HepG2 (cell line): Measurements from ENCODE around the gene CACNA1D. TPM values are rescaled to one million over a fixed set of nuclear protein-coding genes. Genes with fewer than 3 reads are reported as not detected.
A peak's percentile ranks its signal among the peaks of the same experiment; 100 is the strongest.

Experiments
- ATAC-seq: fragments of 200-7000 bp; cut with Tn5 transposase; 3 replicates; pipeline ENCODE4 v1.9.1; 2020; ENCODE audit warnings: mild to moderate bottlenecking, moderate library complexity
- BruUV-seq: library from RNA; stranded (reverse); fragments of 400-500 nt; replicated peaks from 2 replicates; lab custom pipeline; 2021; lab: Mats Ljungman, UMichigan
- CTCF ChIA-PET: fragments of 300-600 bp; formaldehyde crosslinking; extraction: SDS; loops from one replicate; lab custom pipeline; 2021; ENCODE audit warnings: low total read pairs, inconsistent platforms, low intra/inter-chr PET ratio; lab: Yijun Ruan, JAX
- POLR2A ChIA-PET: fragments of 350-600 bp; sonication (Branson Sonifier 250); formaldehyde crosslinking; loops from one replicate; lab custom pipeline; 2020; ENCODE audit warnings: antibody characterized with exemption, inconsistent platforms; lab: Yijun Ruan, JAX
- DNase-seq: peaks from one replicate; pipeline ENCODE4 v3.0.0-alpha.2; 2015; ENCODE audit warnings: low spot score
- FAIRE-seq: peaks from 3 replicates; lab custom pipeline; 2011; peaks lifted over from hg19 to GRCh38; lab: Jason Lieb, UNC
- H2AFZ ChIP-seq: one replicate; pipeline ENCODE4 v1.6.1; 2011; ENCODE audit warnings: low read length, inconsistent platforms
- H3K27ac ChIP-seq: fragments of 300-600 bp; 3 replicates; pipeline ENCODE4 v1.8.0; 2011; ENCODE audit warnings: mixed run types, mild to moderate bottlenecking, mixed read lengths, low read length, inconsistent platforms; ENCODE audit not compliant: insufficient read depth; ENCODE audit errors: extremely low read length
- H3K27me3 ChIP-seq, 2 experiments: fragments of 200-600 bp in 1 of 2; 2 replicates in 1 of 2; 3 replicates in 1 of 2; pipeline versions ENCODE4 v1.6.0 to v1.8.0; 2011; ENCODE audit warnings: low read length in 2 of 2, mild to moderate bottlenecking in 2 of 2, moderate library complexity in 2 of 2, inconsistent platforms in 1 of 2; ENCODE audit not compliant: insufficient read depth in 2 of 2, control insufficient read depth in 1 of 2
- H3K36me3 ChIP-seq, 2 experiments: fragments of 200-600 bp in 1 of 2; replicated peaks in 1 of 2; 2 replicates in 1 of 2; 3 replicates in 1 of 2; pipeline versions ENCODE4 v1.5.1 to v1.8.0; 2011; ENCODE audit warnings: low read length in 2 of 2, inconsistent platforms in 1 of 2; ENCODE audit not compliant: insufficient read depth in 2 of 2, control insufficient read depth in 1 of 2
- H3K4me1 ChIP-seq: 2 replicates; pipeline ENCODE4 v1.5.1; 2012; ENCODE audit warnings: low read length, inconsistent platforms; ENCODE audit not compliant: insufficient read depth
- H3K4me2 ChIP-seq: 2 replicates; pipeline ENCODE4 v1.6.0; 2011; ENCODE audit warnings: low read depth, low read length, inconsistent platforms
- H3K4me3 ChIP-seq, 3 experiments: fragments of 200-600 bp in 1 of 3; sonication (generic), shearing (Covaris generic) in 1 of 3; replicated peaks in 1 of 3; 2 replicates each; pipeline ENCODE4 v1.5.1; 2011 to 2016; ENCODE audit warnings: low read length in 3 of 3, inconsistent platforms in 2 of 3, low read depth in 2 of 3, mild to moderate bottlenecking in 2 of 3, control low read depth in 1 of 3, mixed read lengths in 1 of 3; ENCODE audit not compliant: insufficient read depth in 1 of 3
- H3K79me2 ChIP-seq: one replicate; pipeline ENCODE4 v1.6.1; 2011; ENCODE audit warnings: low read length, inconsistent platforms; ENCODE audit not compliant: insufficient read depth
- H3K9ac ChIP-seq: 2 replicates; pipeline ENCODE4 v1.6.0; 2011; ENCODE audit warnings: mild to moderate bottlenecking, low read depth, low read length, inconsistent platforms; ENCODE audit not compliant: insufficient read depth
- H3K9me3 ChIP-seq: 2 replicates; pipeline ENCODE4 v1.5.1; 2012; ENCODE audit warnings: mild to moderate bottlenecking, low read length
- H4K20me1 ChIP-seq: 2 replicates; pipeline ENCODE4 v1.6.0; 2011; ENCODE audit warnings: inconsistent platforms, mild to moderate bottlenecking, low read length, moderate library complexity; ENCODE audit not compliant: insufficient read depth
- ATRX ChIP-seq: sonication (generic); formaldehyde crosslinking; IDR thresholded peaks from 2 replicates; pipeline ENCODE4 v1.4.0; 2020; ENCODE audit warnings: missing genetic modification reagents, borderline replicate concordance
- HMG20A ChIP-seq: IDR thresholded peaks from 2 replicates; pipeline ENCODE4 v1.6.1; 2016; ENCODE audit warnings: borderline replicate concordance
- HNF4A ChIP-seq: sonication (generic); formaldehyde crosslinking; IDR thresholded peaks from 2 replicates; pipeline ENCODE4 v1.4.0; 2020; ENCODE audit warnings: missing genetic modification reagents
- HNF4G ChIP-seq, 2 experiments: sonication (generic) in 1 of 2; formaldehyde crosslinking in 1 of 2; IDR thresholded peaks; 2 replicates each; pipeline versions ENCODE4 v1.4.0 to v1.6.1; 2011 to 2020; ENCODE audit warnings: borderline replicate concordance in 2 of 2, low read depth in 2 of 2, mild to moderate bottlenecking in 2 of 2, low read length in 1 of 2, missing genetic modification reagents in 1 of 2, moderate library complexity in 1 of 2
- HNRNPLL ChIP-seq: fragments of 200-400 bp; formaldehyde crosslinking; IDR thresholded peaks from 2 replicates; pipeline ENCODE4 v1.6.1; 2017; ENCODE audit warnings: mild to moderate bottlenecking, low read depth, low read length; ENCODE audit not compliant: poor library complexity, severe bottlenecking
- LCORL ChIP-seq, 2 experiments: fragments of 450-650 bp in 1 of 2; sonication (generic) in 1 of 2; formaldehyde crosslinking in 1 of 2; IDR thresholded peaks; 2 replicates each; pipeline versions ENCODE4 v1.5.0 to v1.6.1; 2017 to 2020; ENCODE audit warnings: antibody characterized with exemption in 1 of 2, missing genetic modification reagents in 1 of 2
- MED1 ChIP-seq: sonication (generic); formaldehyde crosslinking; IDR thresholded peaks from 2 replicates; pipeline ENCODE4 v1.4.0; 2020; ENCODE audit warnings: missing genetic modification reagents
- MIXL1 ChIP-seq: IDR thresholded peaks from 2 replicates; pipeline ENCODE4 v1.6.1; 2016
- NCOR1 ChIP-seq: fragments of 200-600 bp; sonication (generic); IDR thresholded peaks from 2 replicates; pipeline ENCODE4 v1.7.0; 2017; ENCODE audit warnings: antibody characterized with exemption, low read length, borderline replicate concordance
- RARA ChIP-seq: IDR thresholded peaks from 2 replicates; pipeline ENCODE4 v1.6.1; 2016; ENCODE audit warnings: missing genetic modification reagents, missing compliant biosample characterization
- SMAD3 ChIP-seq: sonication (generic); formaldehyde crosslinking; IDR thresholded peaks from 2 replicates; pipeline ENCODE4 v1.4.0; 2020; ENCODE audit warnings: missing genetic modification reagents
- SOX13 ChIP-seq, 3 experiments: fragments of 450-650 bp in 1 of 3; sonication (generic) in 1 of 3; formaldehyde crosslinking in 1 of 3; IDR thresholded peaks in 2 of 3; conservative IDR thresholded peaks in 1 of 3; 2 replicates each; pipeline versions ENCODE4 v1.5.0 to v1.6.1; 2016 to 2020; ENCODE audit warnings: antibody characterized with exemption in 1 of 3, mild to moderate bottlenecking in 1 of 3, missing compliant biosample characterization in 1 of 3, missing genetic modification reagents in 1 of 3, moderate library complexity in 1 of 3
- SOX6 ChIP-seq, 2 experiments: fragments of 450-650 bp in 1 of 2; sonication (generic) in 1 of 2; formaldehyde crosslinking in 1 of 2; IDR thresholded peaks; 2 replicates each; pipeline versions ENCODE4 v1.4.0 to v1.6.1; 2017 to 2020; ENCODE audit warnings: antibody characterized with exemption in 1 of 2, mild to moderate bottlenecking in 1 of 2, missing genetic modification reagents in 1 of 2
- TCF7 ChIP-seq: sonication (generic); IDR thresholded peaks from 2 replicates; pipeline ENCODE4 v1.6.1; 2016; ENCODE audit warnings: antibody characterized with exemption, low read depth
- TEAD3 ChIP-seq: optimal IDR thresholded peaks from 2 replicates; pipeline ENCODE3; 2016; ENCODE audit warnings: borderline replicate concordance
- ZBTB3 ChIP-seq: sonication (generic); formaldehyde crosslinking; IDR thresholded peaks from 2 replicates; pipeline ENCODE4 v1.4.0; 2020; ENCODE audit warnings: low read depth, mild to moderate bottlenecking, moderate library complexity, missing genetic modification reagents, borderline replicate concordance
- ZBTB38 ChIP-seq: sonication (generic); formaldehyde crosslinking; IDR thresholded peaks from 2 replicates; pipeline ENCODE4 v1.5.1; 2020; ENCODE audit warnings: mild to moderate bottlenecking, missing genetic modification reagents
- ZFP90 ChIP-seq: sonication (generic); formaldehyde crosslinking; IDR thresholded peaks from 2 replicates; pipeline ENCODE4 v1.8.0; 2022; ENCODE audit warnings: missing genetic modification reagents, mild to moderate bottlenecking, inconsistent platforms, borderline replicate concordance
- whole genome bisulfite sequencing: methylation state at CpG from one replicate; pipeline ENCODE4 v1.1.6; 2017; ENCODE audit warnings: low lambda C conversion rate; 5-methylcytosine and 5-hydroxymethylcytosine counted together
- in situ Hi-C: cut with HindIII; loops from 2 replicates; pipeline ENCODE4 v1.10.0; 2017; ENCODE audit warnings: low pct_unique_long_range_greater_than_20kb; ENCODE audit not compliant: extremely low pct_ligation_motif_present
- intact Hi-C: fragments of 100-400 bp; cut with micrococcal nuclease; formaldehyde crosslinking; loops from one replicate; pipeline ENCODE4 v1.10.0; 2022; ENCODE audit not compliant: unreplicated experiment
- polyA plus RNA-seq, 8 experiments: library from polyadenylated mRNA; depleted of rRNA in 3 of 8; stranded (reverse) in 7 of 8; unstranded in 1 of 8; fragments of >200 nt; fragmentation: Illumina TruSeq in 4 of 8; extraction: Trizol in 4 of 8; gene quantifications; 2 replicates each; pipeline versions ENCODE4 v1.2.1 to v1.2.3, GENCODE V29; 2011 to 2016; ENCODE audit warnings: low read depth in 4 of 8, missing spikeins in 1 of 8, mixed read lengths in 1 of 8; ENCODE audit not compliant: insufficient read depth in 1 of 8
- total RNA-seq, 5 experiments: library from RNA; depleted of rRNA; stranded (reverse); fragments of >200 nt; fragmentation: Illumina TruSeq; extraction: Trizol; gene quantifications; 2 replicates each; pipeline ENCODE4 v1.2.3, GENCODE V29; 2016; ENCODE audit warnings: low read depth in 1 of 5
- TF ChIP-seq, protein P1 (sequence below): sonication (generic); formaldehyde crosslinking; IDR thresholded peaks from 2 replicates; pipeline ENCODE4 v1.5.1; 2020; ENCODE audit warnings: mild to moderate bottlenecking, missing genetic modification reagents, borderline replicate concordance

CACNA1D gene
- total and polyA plus RNA-seq, 2 of the 13 experiments (the other 11 are each of a cell fraction or from before 2014, with no cell fraction given) = 0.26 to 0.38 TPM

DNA sequence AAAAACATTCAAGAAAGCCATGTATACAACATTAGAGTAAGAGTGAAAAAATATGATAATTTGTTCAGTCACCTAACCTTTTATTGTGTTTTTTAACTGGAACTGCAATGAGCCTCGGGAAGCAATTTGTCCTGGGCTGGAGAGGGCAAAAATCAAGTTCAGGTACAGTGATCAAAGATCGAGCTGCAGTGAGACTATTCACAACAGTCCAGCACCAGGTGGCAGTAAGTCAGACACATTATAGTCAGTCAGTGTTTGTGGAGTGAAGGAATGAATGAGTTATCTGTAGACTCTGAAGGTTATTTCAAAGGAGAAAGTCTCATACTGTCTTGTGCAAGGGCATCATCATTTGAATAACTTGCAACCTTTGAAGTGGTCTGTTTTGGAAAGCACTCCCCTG lies 235.2 kb downstream of the CACNA1D start:
- H3K27ac ChIP-seq = no peak overlapping the region
- peak; percentile 95 for FAIRE-seq
- H2AFZ ChIP-seq = no peak overlapping the region
- POLR2A ChIA-PET = no interaction called here
- H3K36me3 ChIP-seq = no peaks in the 10 kb centered on the region
- in situ Hi-C loops = no loop called here
- H3K27me3 ChIP-seq = no peaks in the 10 kb centered on the region
- no TSS peak for BruUV-seq
- H3K4me2 ChIP-seq = 0 out of 2 replicates have a peak overlapping the region, but pooled peaks have one; percentile 18
- CTCF ChIA-PET = no interaction called here
- no peaks in the 10 kb centered on the region for H4K20me1 ChIP-seq
- intact Hi-C loops = loop anchor here (1.0 to 2.0 kb wide), 2 partner anchors 111 to 192 kb away; no protein-coding TSS in a partner anchor
- peaks cover 17% of the 10 kb centered on the region for H3K4me1 ChIP-seq
- no peaks in the 10 kb centered on the region for H3K9me3 ChIP-seq
- peak; percentile 98 for ATAC-seq
- no peaks in the 10 kb centered on the region for H3K79me2 ChIP-seq
- DNase-seq = peak; percentile 56
- H3K4me3 ChIP-seq = no peak overlapping the region
- 6% methylated on average over 2 of the region's 2 CpGs for WGBS
- H3K9ac ChIP-seq = no peak overlapping the region
- TF ChIP-seq SOX13 (IDR thresholded peaks at IDR 0.05) (no peak), SOX13 (CRISPR knock-in tag; conservative IDR thresholded peaks at IDR 0.05 in 1 of 2, IDR thresholded peaks at IDR 0.05 in 1 of 2) (peak in 1 of 2 experiments; percentile 26; a peak in 1 of 4 replicates), SOX6 (IDR thresholded peaks at IDR 0.05) (no peak), SOX6 (CRISPR knock-in tag; IDR thresholded peaks at IDR 0.05) (peak; percentile 36; the same call in 1 of the 2 replicates), ZBTB3 (CRISPR knock-in tag) (0 out of 2 replicates have a peak, but pooled peaks have one; percentile 28), MIXL1 (CRISPR knock-in tag) (peak; percentile 74; the same call in 1 of the 2 replicates), TCF7 (0 out of 2 replicates have a peak, but pooled peaks have one; percentile 22), MED1 (CRISPR knock-in tag) (0 out of 2 replicates have a peak, but pooled peaks have one; percentile 33), TEAD3 (peak; percentile 27), HNF4A (peak; percentile 94), ATRX (CRISPR knock-in tag) (no peak), ZFP90 (no peak), ZBTB38 (no peak), HMG20A (CRISPR knock-in tag) (peak; percentile 21; the same call in 1 of the 2 replicates), SMAD3 (no peak), NCOR1 (peak; percentile 74; the same call in 1 of the 2 replicates), RARA (CRISPR knock-in tag) (peak; percentile 33; the same call in 1 of the 2 replicates), HNRNPLL (no peak), LCORL (IDR thresholded peaks at IDR 0.05) (no peak), LCORL (CRISPR knock-in tag; IDR thresholded peaks at IDR 0.05) (peak; percentile 30; the same call in 1 of the 2 replicates), HNF4G (IDR thresholded peaks at IDR 0.05; ENCODE audit: borderline replicate concordance, low read depth, low read length) (peak; percentile 83), HNF4G (CRISPR knock-in tag; IDR thresholded peaks at IDR 0.05; ENCODE audit: borderline replicate concordance, low read depth) (peak; percentile 71; the same call in 1 of the 2 replicates)
- TF ChIP-seq, protein P1, sequence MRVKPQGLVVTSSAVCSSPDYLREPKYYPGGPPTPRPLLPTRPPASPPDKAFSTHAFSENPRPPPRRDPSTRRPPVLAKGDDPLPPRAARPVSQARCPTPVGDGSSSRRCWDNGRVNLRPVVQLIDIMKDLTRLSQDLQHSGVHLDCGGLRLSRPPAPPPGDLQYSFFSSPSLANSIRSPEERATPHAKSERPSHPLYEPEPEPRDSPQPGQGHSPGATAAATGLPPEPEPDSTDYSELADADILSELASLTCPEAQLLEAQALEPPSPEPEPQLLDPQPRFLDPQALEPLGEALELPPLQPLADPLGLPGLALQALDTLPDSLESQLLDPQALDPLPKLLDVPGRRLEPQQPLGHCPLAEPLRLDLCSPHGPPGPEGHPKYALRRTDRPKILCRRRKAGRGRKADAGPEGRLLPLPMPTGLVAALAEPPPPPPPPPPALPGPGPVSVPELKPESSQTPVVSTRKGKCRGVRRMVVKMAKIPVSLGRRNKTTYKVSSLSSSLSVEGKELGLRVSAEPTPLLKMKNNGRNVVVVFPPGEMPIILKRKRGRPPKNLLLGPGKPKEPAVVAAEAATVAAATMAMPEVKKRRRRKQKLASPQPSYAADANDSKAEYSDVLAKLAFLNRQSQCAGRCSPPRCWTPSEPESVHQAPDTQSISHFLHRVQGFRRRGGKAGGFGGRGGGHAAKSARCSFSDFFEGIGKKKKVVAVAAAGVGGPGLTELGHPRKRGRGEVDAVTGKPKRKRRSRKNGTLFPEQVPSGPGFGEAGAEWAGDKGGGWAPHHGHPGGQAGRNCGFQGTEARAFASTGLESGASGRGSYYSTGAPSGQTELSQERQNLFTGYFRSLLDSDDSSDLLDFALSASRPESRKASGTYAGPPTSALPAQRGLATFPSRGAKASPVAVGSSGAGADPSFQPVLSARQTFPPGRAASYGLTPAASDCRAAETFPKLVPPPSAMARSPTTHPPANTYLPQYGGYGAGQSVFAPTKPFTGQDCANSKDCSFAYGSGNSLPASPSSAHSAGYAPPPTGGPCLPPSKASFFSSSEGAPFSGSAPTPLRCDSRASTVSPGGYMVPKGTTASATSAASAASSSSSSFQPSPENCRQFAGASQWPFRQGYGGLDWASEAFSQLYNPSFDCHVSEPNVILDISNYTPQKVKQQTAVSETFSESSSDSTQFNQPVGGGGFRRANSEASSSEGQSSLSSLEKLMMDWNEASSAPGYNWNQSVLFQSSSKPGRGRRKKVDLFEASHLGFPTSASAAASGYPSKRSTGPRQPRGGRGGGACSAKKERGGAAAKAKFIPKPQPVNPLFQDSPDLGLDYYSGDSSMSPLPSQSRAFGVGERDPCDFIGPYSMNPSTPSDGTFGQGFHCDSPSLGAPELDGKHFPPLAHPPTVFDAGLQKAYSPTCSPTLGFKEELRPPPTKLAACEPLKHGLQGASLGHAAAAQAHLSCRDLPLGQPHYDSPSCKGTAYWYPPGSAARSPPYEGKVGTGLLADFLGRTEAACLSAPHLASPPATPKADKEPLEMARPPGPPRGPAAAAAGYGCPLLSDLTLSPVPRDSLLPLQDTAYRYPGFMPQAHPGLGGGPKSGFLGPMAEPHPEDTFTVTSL (CRISPR knock-in tag) = peak; percentile 36; the same call in 1 of the 2 replicates
